SK-N-SH treated with all-trans-retinoic acid at 6 μM for 48 hours (cell line): ENCODE results near the gene STK32B.

Experiments used
- ARNTL ChIP-seq: fragments of 450-650 bp; formaldehyde crosslinking; IDR thresholded peaks from 2 replicates; pipeline ENCODE4 v1.5.0; 2020; ENCODE audit warnings: low read depth, mild to moderate bottlenecking, moderate library complexity, borderline replicate concordance
- BACH2 ChIP-seq: fragments of 250-450 bp; sonication (Bioruptor Pico); IDR thresholded peaks from 2 replicates; pipeline ENCODE4 v1.9.0; 2021; ENCODE audit warnings: mild to moderate bottlenecking, borderline replicate concordance
- CSDC2 ChIP-seq: fragments of 250-450 bp; sonication (Bioruptor Pico); IDR thresholded peaks from 2 replicates; pipeline ENCODE4 v1.5.0; 2020; ENCODE audit warnings: mild to moderate bottlenecking, moderate library complexity
- ESRRG ChIP-seq: fragments of 250-450 bp; sonication (Bioruptor Pico); IDR thresholded peaks from 2 replicates; pipeline ENCODE4 v1.6.1; 2021; ENCODE audit warnings: mild to moderate bottlenecking
- GLIS3 ChIP-seq: fragments of 250-450 bp; sonication (Bioruptor Pico); IDR thresholded peaks from 2 replicates; pipeline ENCODE4 v1.5.0; 2020; ENCODE audit warnings: mild to moderate bottlenecking, moderate library complexity
- OSR1 ChIP-seq: fragments of 250-450 bp; sonication (Bioruptor Pico); IDR thresholded peaks from 2 replicates; pipeline ENCODE4 v1.8.0; 2022; ENCODE audit warnings: moderate library complexity, mild to moderate bottlenecking, inconsistent platforms
- PATZ1 ChIP-seq: fragments of 250-450 bp; sonication (Bioruptor Pico); IDR thresholded peaks from 2 replicates; pipeline ENCODE4 v1.8.0; 2020; ENCODE audit warnings: mild to moderate bottlenecking, moderate library complexity, borderline replicate concordance
- RARB ChIP-seq: fragments of 250-450 bp; sonication (Bioruptor Pico); IDR thresholded peaks from 2 replicates; pipeline ENCODE4 v1.8.0; 2021; ENCODE audit warnings: mild to moderate bottlenecking, moderate library complexity
- TOX ChIP-seq: fragments of 250-450 bp; sonication (Bioruptor Pico); IDR thresholded peaks from 2 replicates; pipeline ENCODE4 v1.8.0; 2021; ENCODE audit warnings: mild to moderate bottlenecking, moderate library complexity, borderline replicate concordance
- TSHZ2 ChIP-seq: fragments of 250-450 bp; sonication (Bioruptor Pico); IDR thresholded peaks from 2 replicates; pipeline ENCODE4 v1.5.0; 2020; ENCODE audit warnings: mild to moderate bottlenecking, moderate library complexity
- ZC3H10 ChIP-seq: fragments of 250-450 bp; sonication (Bioruptor Pico); IDR thresholded peaks from 2 replicates; pipeline ENCODE4 v1.5.1; 2021; ENCODE audit warnings: mild to moderate bottlenecking, moderate library complexity
- ZFP3 ChIP-seq: fragments of 250-450 bp; sonication (Bioruptor Pico); IDR thresholded peaks from 2 replicates; pipeline ENCODE4 v1.5.0; 2020; ENCODE audit warnings: mild to moderate bottlenecking, moderate library complexity
- ZFP30 ChIP-seq: fragments of 450-650 bp; formaldehyde crosslinking; IDR thresholded peaks from 2 replicates; pipeline ENCODE4 v1.5.0; 2022; ENCODE audit warnings: mild to moderate bottlenecking, moderate library complexity
- ZNF8 ChIP-seq: fragments of 450-650 bp; formaldehyde crosslinking; IDR thresholded peaks from 2 replicates; pipeline ENCODE4 v1.5.0; 2020; ENCODE audit warnings: mild to moderate bottlenecking, moderate library complexity

GRCh38 chr4:5232549-5232948 lies 181.3 kb downstream of the STK32B start:
- TF ChIP-seq ZFP30 (CRISPR knock-in tag) (no peak), ARNTL (no peak), ZC3H10 (no peak), TOX (CRISPR knock-in tag) (no peak), RARB (CRISPR knock-in tag) (no peak), OSR1 (no peak), PATZ1 (no peak), CSDC2 (no peak), ZFP3 (CRISPR knock-in tag) (no peak), ESRRG (CRISPR knock-in tag) (no peak), ZNF8 (CRISPR knock-in tag) (no peak), GLIS3 (CRISPR knock-in tag) (no peak), BACH2 (CRISPR knock-in tag) (no peak), TSHZ2 (CRISPR knock-in tag) (no peak)
